HL-60 (cell line): Measurements from ENCODE around the gene HRAS.

Experiments used
- DNase-seq, 2 experiments: peaks; one replicate each; pipeline ENCODE4 v3.0.0-alpha.2; 2010 to 2020; ENCODE audit warnings: low read depth in 1 of 2, low spot score in 1 of 2
- H3K27ac ChIP-seq: fragments of 250-450 bp; sonication (Bioruptor Pico); replicated peaks from 2 replicates; pipeline ENCODE4 v1.5.1; 2020; ENCODE audit warnings: mild to moderate bottlenecking, moderate library complexity
- H3K27me3 ChIP-seq: fragments of 250-450 bp; sonication (Bioruptor Pico); 2 replicates; pipeline ENCODE4 v1.5.1; 2021; ENCODE audit warnings: mild to moderate bottlenecking, moderate library complexity; ENCODE audit not compliant: insufficient read depth, poor library complexity, severe bottlenecking
- H3K4me3 ChIP-seq: replicated peaks from 2 replicates; pipeline ENCODE4 v1.5.1; 2011; ENCODE audit warnings: mild to moderate bottlenecking, control low read depth, low read length; ENCODE audit not compliant: insufficient read depth
- GABPA ChIP-seq: IDR thresholded peaks from 2 replicates; pipeline ENCODE4 v1.6.1; 2012; ENCODE audit warnings: low read depth
- POLR2AphosphoS5 ChIP-seq: IDR thresholded peaks from 2 replicates; pipeline ENCODE4 v1.6.1; 2012; ENCODE audit warnings: low read depth
- SPI1 ChIP-seq: IDR thresholded peaks from 2 replicates; pipeline ENCODE4 v1.6.1; 2012; ENCODE audit warnings: low read depth, mild to moderate bottlenecking, borderline replicate concordance
- TF ChIP-seq, protein P1 (sequence below): IDR thresholded peaks from one replicate; pipeline ENCODE4 v1.5.1; 2011; ENCODE audit warnings: low read length, control low read depth, inconsistent platforms; ENCODE audit not compliant: insufficient read depth
- TF ChIP-seq, protein P2 (sequence below): IDR thresholded peaks from 2 replicates; pipeline ENCODE4 v1.6.1; 2012; ENCODE audit warnings: low read depth; ENCODE audit not compliant: insufficient replicate concordance

HRAS gene

DNA sequence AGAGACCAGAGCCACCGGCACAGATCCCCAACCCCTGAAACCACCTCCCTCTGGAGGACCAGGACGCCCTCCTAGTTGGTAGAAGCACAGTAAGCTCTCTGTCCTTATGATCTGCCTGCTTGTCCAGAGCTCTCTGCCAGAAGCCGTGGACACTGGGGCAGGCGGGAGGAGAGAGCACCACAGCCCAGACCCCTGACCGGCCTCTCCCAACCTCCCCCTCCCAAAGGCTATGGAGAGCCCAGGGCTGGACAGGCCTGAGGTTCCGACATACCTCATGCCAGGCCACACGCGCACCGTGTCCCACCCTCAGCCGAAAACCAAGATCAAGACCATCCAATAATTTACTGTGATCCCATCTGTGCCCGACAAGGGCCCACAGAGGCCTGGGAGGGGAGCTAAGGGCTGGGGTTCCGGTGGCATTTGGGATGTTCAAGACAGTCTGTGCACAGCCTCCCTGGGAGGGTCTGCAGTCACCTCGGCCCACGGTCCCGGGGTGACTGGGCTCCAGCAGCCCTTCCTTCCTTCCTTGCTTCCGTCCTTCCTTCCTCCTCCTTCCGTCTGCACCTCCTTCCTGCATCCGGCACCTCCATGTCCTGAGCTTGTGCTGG, 3.4 kb downstream of the HRAS start:
- H3K4me3 ChIP-seq, result no peak overlapping the region
- no peak overlapping the region for H3K27ac ChIP-seq
- H3K27me3 ChIP-seq, result no peaks in the 10 kb centered on the region
- no peak for DNase-seq
- no peak for TF ChIP-seq GABPA
- TF ChIP-seq SPI1, result no peak
- TF ChIP-seq, protein P1, sequence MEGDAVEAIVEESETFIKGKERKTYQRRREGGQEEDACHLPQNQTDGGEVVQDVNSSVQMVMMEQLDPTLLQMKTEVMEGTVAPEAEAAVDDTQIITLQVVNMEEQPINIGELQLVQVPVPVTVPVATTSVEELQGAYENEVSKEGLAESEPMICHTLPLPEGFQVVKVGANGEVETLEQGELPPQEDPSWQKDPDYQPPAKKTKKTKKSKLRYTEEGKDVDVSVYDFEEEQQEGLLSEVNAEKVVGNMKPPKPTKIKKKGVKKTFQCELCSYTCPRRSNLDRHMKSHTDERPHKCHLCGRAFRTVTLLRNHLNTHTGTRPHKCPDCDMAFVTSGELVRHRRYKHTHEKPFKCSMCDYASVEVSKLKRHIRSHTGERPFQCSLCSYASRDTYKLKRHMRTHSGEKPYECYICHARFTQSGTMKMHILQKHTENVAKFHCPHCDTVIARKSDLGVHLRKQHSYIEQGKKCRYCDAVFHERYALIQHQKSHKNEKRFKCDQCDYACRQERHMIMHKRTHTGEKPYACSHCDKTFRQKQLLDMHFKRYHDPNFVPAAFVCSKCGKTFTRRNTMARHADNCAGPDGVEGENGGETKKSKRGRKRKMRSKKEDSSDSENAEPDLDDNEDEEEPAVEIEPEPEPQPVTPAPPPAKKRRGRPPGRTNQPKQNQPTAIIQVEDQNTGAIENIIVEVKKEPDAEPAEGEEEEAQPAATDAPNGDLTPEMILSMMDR, result no peak
- TF ChIP-seq, protein P2, sequence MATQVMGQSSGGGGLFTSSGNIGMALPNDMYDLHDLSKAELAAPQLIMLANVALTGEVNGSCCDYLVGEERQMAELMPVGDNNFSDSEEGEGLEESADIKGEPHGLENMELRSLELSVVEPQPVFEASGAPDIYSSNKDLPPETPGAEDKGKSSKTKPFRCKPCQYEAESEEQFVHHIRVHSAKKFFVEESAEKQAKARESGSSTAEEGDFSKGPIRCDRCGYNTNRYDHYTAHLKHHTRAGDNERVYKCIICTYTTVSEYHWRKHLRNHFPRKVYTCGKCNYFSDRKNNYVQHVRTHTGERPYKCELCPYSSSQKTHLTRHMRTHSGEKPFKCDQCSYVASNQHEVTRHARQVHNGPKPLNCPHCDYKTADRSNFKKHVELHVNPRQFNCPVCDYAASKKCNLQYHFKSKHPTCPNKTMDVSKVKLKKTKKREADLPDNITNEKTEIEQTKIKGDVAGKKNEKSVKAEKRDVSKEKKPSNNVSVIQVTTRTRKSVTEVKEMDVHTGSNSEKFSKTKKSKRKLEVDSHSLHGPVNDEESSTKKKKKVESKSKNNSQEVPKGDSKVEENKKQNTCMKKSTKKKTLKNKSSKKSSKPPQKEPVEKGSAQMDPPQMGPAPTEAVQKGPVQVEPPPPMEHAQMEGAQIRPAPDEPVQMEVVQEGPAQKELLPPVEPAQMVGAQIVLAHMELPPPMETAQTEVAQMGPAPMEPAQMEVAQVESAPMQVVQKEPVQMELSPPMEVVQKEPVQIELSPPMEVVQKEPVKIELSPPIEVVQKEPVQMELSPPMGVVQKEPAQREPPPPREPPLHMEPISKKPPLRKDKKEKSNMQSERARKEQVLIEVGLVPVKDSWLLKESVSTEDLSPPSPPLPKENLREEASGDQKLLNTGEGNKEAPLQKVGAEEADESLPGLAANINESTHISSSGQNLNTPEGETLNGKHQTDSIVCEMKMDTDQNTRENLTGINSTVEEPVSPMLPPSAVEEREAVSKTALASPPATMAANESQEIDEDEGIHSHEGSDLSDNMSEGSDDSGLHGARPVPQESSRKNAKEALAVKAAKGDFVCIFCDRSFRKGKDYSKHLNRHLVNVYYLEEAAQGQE, result no peak
- no peak for TF ChIP-seq POLR2AphosphoS5

DNA sequence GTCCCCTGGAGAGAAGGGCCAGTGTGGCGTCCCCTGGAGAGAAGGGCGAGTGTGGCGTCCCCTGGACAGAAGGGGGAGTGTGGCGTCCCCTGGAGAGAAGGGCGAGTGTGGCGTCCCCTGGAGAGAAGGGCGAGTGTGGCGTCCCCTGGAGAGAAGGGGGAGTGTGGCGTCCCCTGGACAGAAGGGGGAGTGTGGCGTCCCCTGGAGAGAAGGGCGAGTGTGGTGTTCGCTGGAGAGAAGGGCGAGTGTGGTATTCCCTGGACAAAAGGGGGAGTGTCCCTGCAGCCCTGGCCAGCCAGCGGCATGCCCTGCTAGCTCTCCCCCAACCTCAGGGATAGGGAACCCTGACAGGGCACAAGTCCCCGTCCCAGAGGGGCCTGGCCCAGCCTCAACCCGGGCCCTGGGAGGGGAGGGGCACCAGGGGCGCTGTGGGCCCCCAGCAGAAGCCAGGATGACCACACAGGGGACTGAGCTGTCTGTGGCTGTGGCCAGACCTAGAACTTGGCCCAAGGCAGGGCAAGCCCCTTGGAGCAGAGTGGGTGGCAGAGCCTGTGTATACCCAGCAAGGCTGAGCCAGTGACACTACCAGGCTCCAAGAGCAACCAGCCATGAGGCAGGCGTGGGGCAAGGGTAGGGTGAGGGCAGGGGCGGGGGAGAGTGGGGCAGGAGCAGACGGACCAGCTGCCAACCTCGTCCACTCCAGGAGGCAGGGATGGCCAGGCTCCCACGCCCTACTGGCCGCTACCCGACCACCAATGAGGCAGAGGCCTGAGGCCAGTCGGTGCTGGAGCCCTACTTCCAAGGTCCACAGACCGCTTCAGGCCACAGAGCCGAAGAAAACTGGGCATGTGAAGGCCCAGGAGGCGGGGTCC, 4.2 kb downstream of the HRAS start:
- H3K27me3 ChIP-seq, result no peaks in the 10 kb centered on the region
- no peak overlapping the region for H3K4me3 ChIP-seq
- TF ChIP-seq SPI1 (no peak), GABPA (no peak), POLR2AphosphoS5 (no peak)
- TF ChIP-seq, protein P2, result no peak
- TF ChIP-seq, protein P1, result no peak
- no peak overlapping the region for H3K27ac ChIP-seq
- DNase-seq, result no peak

DNA sequence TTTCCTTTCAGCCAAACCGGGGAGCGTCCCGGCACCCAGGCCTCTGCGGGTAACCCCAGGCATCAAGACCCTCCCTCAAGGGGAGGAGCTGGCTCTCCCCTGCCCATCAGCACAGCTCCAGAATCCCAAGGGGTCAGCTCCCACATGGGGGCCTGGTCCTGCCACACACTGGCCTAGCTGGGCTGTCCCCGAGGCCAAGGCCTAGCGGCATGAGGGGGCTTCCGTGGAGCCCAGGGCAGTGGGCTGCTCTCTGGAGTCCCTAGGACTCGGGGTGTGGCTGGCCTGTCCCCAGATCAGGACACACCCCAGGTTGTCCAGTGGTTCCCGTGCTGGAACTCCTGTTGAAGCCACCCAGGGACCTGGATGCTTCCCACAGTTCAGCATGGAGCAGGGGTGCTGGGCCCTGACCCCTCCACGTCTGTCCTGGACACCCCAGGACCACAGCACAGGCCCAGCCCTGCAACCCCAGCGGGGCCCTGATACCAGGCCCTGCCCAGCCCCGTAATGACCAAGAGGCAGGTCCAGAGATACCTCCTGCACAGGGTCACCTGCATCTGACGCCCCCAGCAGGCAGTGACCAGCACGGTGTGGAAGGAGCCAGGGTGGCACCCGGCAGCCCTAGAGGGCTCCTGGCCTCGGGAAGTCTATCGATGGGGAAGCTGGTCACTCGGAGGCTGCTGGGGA, 5.5 kb downstream of the HRAS start:
- DNase-seq, result no peak
- Histone ChIP-seq H3K4me3 (no peak overlapping the region), H3K27ac (no peak overlapping the region), H3K27me3 (no peaks in the 10 kb centered on the region)
- TF ChIP-seq, protein P1, result no peak
